CD14-positive monocyte (primary cell): ENCODE measurements around the gene A4GNT. TPM values are rescaled to one million over a fixed set of nuclear protein-coding genes. Genes with fewer than 3 reads are reported as not detected.
A peak's percentile ranks its signal among the peaks of the same experiment; 100 is the strongest.

Source experiments
- DNase-seq, 3 donors: peaks; one replicate each; pipeline ENCODE4 v3.0.0-alpha.2; 2011 to 2022
- H2AFZ ChIP-seq: 2 replicates; pipeline ENCODE4 v1.6.0; 2012; ENCODE audit warnings: mild to moderate bottlenecking, low read depth, low read length, inconsistent platforms; ENCODE audit not compliant: insufficient read depth, poor library complexity, severe bottlenecking
- H3K27ac ChIP-seq, 2 donors: 1 replicate in 1 of 2; 2 replicates in 1 of 2; pipeline ENCODE4 v1.5.1; 2012 to 2013; ENCODE audit warnings: low read length in 2 of 2, control low read depth in 1 of 2, inconsistent platforms in 1 of 2, low read depth in 1 of 2, mild to moderate bottlenecking in 1 of 2
- H3K27me3 ChIP-seq, 2 donors: one replicate each; pipeline versions ENCODE4 v1.6.0 to v1.6.1; 2011 to 2013; ENCODE audit warnings: low read length in 2 of 2; ENCODE audit not compliant: control insufficient read depth in 2 of 2, insufficient read depth in 2 of 2
- H3K36me3 ChIP-seq, 2 donors: replicated peaks in 1 of 2; 1 replicate in 1 of 2; 2 replicates in 1 of 2; pipeline versions ENCODE4 v1.5.1 to v1.6.1; 2012 to 2013; ENCODE audit warnings: low read length in 2 of 2, control low read depth in 1 of 2, inconsistent platforms in 1 of 2, mild to moderate bottlenecking in 1 of 2; ENCODE audit not compliant: insufficient read depth in 2 of 2, control insufficient read depth in 1 of 2
- H3K4me1 ChIP-seq, 2 donors: 1 replicate in 1 of 2; 2 replicates in 1 of 2; pipeline versions ENCODE4 v1.5.1 to v1.6.1; 2012 to 2013; ENCODE audit warnings: low read length in 2 of 2, control low read depth in 1 of 2, inconsistent platforms in 1 of 2, mild to moderate bottlenecking in 1 of 2, moderate library complexity in 1 of 2; ENCODE audit not compliant: insufficient read depth in 2 of 2, control insufficient read depth in 1 of 2
- H3K4me2 ChIP-seq: replicated peaks from 2 replicates; pipeline ENCODE3; 2012; ENCODE audit warnings: low read length, moderate library complexity, mild to moderate bottlenecking; ENCODE audit not compliant: poor library complexity, severe bottlenecking; ENCODE audit errors: extremely low read depth
- H3K4me3 ChIP-seq, 3 experiments: fragments of 200-600 bp in 1 of 3; sonication (generic) in 1 of 3; replicated peaks in 1 of 3; 1 replicate in 2 of 3; 2 replicates in 1 of 3; pipeline ENCODE4 v1.5.1; 2011 to 2013; ENCODE audit warnings: low read length in 3 of 3, mild to moderate bottlenecking in 3 of 3, control low read depth in 2 of 3, low read depth in 2 of 3, inconsistent platforms in 1 of 3, moderate library complexity in 1 of 3
- H3K79me2 ChIP-seq: 2 replicates; pipeline ENCODE4 v1.6.0; 2012; ENCODE audit warnings: mild to moderate bottlenecking, control low read depth, inconsistent platforms, low read length, moderate library complexity; ENCODE audit not compliant: insufficient read depth
- H3K9ac ChIP-seq: 2 replicates; pipeline ENCODE4 v1.6.0; 2017; ENCODE audit warnings: low read length, mild to moderate bottlenecking; ENCODE audit not compliant: insufficient read depth, poor library complexity, severe bottlenecking
- H3K9me3 ChIP-seq, 2 donors: replicated peaks in 1 of 2; 1 replicate in 1 of 2; 2 replicates in 1 of 2; pipeline versions ENCODE4 v1.5.1 to v1.6.1; 2012 to 2013; ENCODE audit warnings: low read length in 2 of 2, control low read depth in 1 of 2; ENCODE audit not compliant: control insufficient read depth in 1 of 2, insufficient read depth in 1 of 2
- H4K20me1 ChIP-seq: 2 replicates; pipeline ENCODE4 v1.6.0; 2012; ENCODE audit warnings: mild to moderate bottlenecking, low read length, control low read depth, moderate library complexity; ENCODE audit not compliant: insufficient read depth
- H3K27ac Mint-ChIP-seq, 7 donors: one replicate each; pipeline ENCODE4 v1.8.0; 2020; ENCODE audit warnings: mild to moderate bottlenecking in 7 of 7, mixed read lengths in 7 of 7, moderate library complexity in 6 of 7, inconsistent platforms in 2 of 7
- H3K27me3 Mint-ChIP-seq, 3 donors: one replicate each; pipeline ENCODE4 v1.8.0; 2021 to 2022; ENCODE audit warnings: low read depth in 3 of 3, mild to moderate bottlenecking in 3 of 3, mixed read lengths in 3 of 3, moderate library complexity in 3 of 3, inconsistent platforms in 1 of 3
- H3K36me3 Mint-ChIP-seq, 2 donors: one replicate each; pipeline ENCODE4 v1.8.0; 2020; ENCODE audit warnings: mixed read lengths in 2 of 2, inconsistent platforms in 1 of 2, mild to moderate bottlenecking in 1 of 2
- H3K4me1 Mint-ChIP-seq: one replicate; pipeline ENCODE4 v1.8.0; 2020; ENCODE audit warnings: mild to moderate bottlenecking, mixed read lengths
- H3K4me3 Mint-ChIP-seq, 2 donors: one replicate each; pipeline ENCODE4 v1.8.0; 2020; ENCODE audit warnings: mild to moderate bottlenecking in 2 of 2, mixed read lengths in 2 of 2, moderate library complexity in 1 of 2
- H3K9me3 Mint-ChIP-seq, 7 donors: one replicate each; pipeline ENCODE4 v1.8.0; 2020 to 2022; ENCODE audit warnings: mixed read lengths in 7 of 7, mild to moderate bottlenecking in 6 of 7, moderate library complexity in 6 of 7, inconsistent platforms in 2 of 7
- WGBS: methylation state at CpG from one replicate; pipeline ENCODE4 v1.1.5; 2013; ENCODE audit warnings: missing lambda C conversion rate; ENCODE audit not compliant: insufficient coverage; 5-methylcytosine and 5-hydroxymethylcytosine counted together
- intact Hi-C, 2 donors: fragments of 100-400 bp; cut with micrococcal nuclease; formaldehyde crosslinking; loops; one replicate each; pipeline versions ENCODE4 v1.15.0 to v1.15.1; 2023
- polyA plus RNA-seq, 3 donors: library from polyadenylated mRNA; depleted of rRNA in 1 of 3; unstranded in 2 of 3; stranded (reverse) in 1 of 3; fragments of 300-500 nt in 2 of 3; fragments of >200 nt in 1 of 3; fragmentation: Illumina TruSeq in 2 of 3; gene quantifications; 1 replicate in 2 of 3; 2 replicates in 1 of 3; pipeline ENCODE4 v1.2.3, GENCODE V29; 2012 to 2021
- TF ChIP-seq, protein P1 (sequence below): fragments of 200-600 bp; IDR thresholded peaks from one replicate; pipeline ENCODE4 v1.8.0; 2022; ENCODE audit warnings: antibody characterized with exemption, mild to moderate bottlenecking

Gene A4GNT
- polyA plus RNA-seq, 3 donors = not detected

- no peaks in the 10 kb centered on the region for H3K27me3 ChIP-seq
- no peaks in the 10 kb centered on the region for H4K20me1 ChIP-seq
- H3K4me1 ChIP-seq = peaks cover 30 to 32% of the 10 kb centered on the region in 2 donors
- H3K27ac ChIP-seq = peak overlapping the region; percentile 62 to 84
- peak; percentile 44 to 62 (median 46) for DNase-seq
- peak overlapping the region; percentile 81 to 94 (median 90) for H3K27ac Mint-ChIP-seq
- H2AFZ ChIP-seq = peak overlapping the region; percentile 69
- H3K4me3 Mint-ChIP-seq = peak overlapping the region; percentile 42 to 58
- H3K4me2 ChIP-seq = peak overlapping the region; percentile 72
- H3K4me3 ChIP-seq = peak overlapping the region in 1 of 3 experiments; percentile 44
- H3K9me3 ChIP-seq = peaks cover 2 to 3% of the 10 kb centered on the region in 2 donors
- H3K4me1 Mint-ChIP-seq = peaks cover 27% of the 10 kb centered on the region
- no peaks in the 10 kb centered on the region for H3K36me3 ChIP-seq
- H3K27me3 Mint-ChIP-seq = no peaks in the 10 kb centered on the region
- intact Hi-C loops = no loop called here
- peak overlapping the region; percentile 1 for H3K9ac ChIP-seq
- H3K9me3 Mint-ChIP-seq = peaks cover 0 to 3% (median 2%) of the 10 kb centered on the region in 7 donors
- TF ChIP-seq, protein P1, sequence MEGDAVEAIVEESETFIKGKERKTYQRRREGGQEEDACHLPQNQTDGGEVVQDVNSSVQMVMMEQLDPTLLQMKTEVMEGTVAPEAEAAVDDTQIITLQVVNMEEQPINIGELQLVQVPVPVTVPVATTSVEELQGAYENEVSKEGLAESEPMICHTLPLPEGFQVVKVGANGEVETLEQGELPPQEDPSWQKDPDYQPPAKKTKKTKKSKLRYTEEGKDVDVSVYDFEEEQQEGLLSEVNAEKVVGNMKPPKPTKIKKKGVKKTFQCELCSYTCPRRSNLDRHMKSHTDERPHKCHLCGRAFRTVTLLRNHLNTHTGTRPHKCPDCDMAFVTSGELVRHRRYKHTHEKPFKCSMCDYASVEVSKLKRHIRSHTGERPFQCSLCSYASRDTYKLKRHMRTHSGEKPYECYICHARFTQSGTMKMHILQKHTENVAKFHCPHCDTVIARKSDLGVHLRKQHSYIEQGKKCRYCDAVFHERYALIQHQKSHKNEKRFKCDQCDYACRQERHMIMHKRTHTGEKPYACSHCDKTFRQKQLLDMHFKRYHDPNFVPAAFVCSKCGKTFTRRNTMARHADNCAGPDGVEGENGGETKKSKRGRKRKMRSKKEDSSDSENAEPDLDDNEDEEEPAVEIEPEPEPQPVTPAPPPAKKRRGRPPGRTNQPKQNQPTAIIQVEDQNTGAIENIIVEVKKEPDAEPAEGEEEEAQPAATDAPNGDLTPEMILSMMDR = no peak
- 16% methylated on average over 5 of the region's 5 CpGs for WGBS
- peaks cover 0 to 2% of the 10 kb centered on the region in 2 donors for H3K36me3 Mint-ChIP-seq
- no peaks in the 10 kb centered on the region for H3K79me2 ChIP-seq
Observed at GRCh38 chr3:138125548-138126221, 6.5 kb downstream of the A4GNT start.

GRCh38 chr3:138124706-138125355 is 7.4 kb downstream of the A4GNT start:
- WGBS = 93% methylated on average over 8 of the region's 10 CpGs
- H3K9me3 ChIP-seq = peaks cover 2 to 3% of the 10 kb centered on the region in 2 donors
- peak in 1 of 3 donors; percentile 36 for DNase-seq
- peaks cover 0 to 2% of the 10 kb centered on the region in 2 donors for H3K36me3 Mint-ChIP-seq
- H3K79me2 ChIP-seq = no peaks in the 10 kb centered on the region
- H3K4me1 ChIP-seq = peaks cover 30 to 32% of the 10 kb centered on the region in 2 donors
- H3K27me3 Mint-ChIP-seq = no peaks in the 10 kb centered on the region
- H3K4me1 Mint-ChIP-seq = peaks cover 27% of the 10 kb centered on the region
- peak overlapping the region; percentile 49 to 84 for H3K27ac ChIP-seq
- peak overlapping the region in 6 of 7 donors; percentile 61 to 94 (median 86) for H3K27ac Mint-ChIP-seq
- intact Hi-C loops = no loop called here
- H2AFZ ChIP-seq = no peak overlapping the region
- H3K4me3 Mint-ChIP-seq = no peak overlapping the region
- TF ChIP-seq, protein P1 = no peak
- H3K4me2 ChIP-seq = peak overlapping the region; percentile 72
- no peaks in the 10 kb centered on the region for H3K36me3 ChIP-seq
- peak overlapping the region in 1 of 3 experiments; percentile 44 for H3K4me3 ChIP-seq
- H4K20me1 ChIP-seq = no peaks in the 10 kb centered on the region
- no peaks in the 10 kb centered on the region for H3K27me3 ChIP-seq
- no peak overlapping the region for H3K9ac ChIP-seq
- H3K9me3 Mint-ChIP-seq = peaks cover 0 to 3% (median 2%) of the 10 kb centered on the region in 7 donors
